ENCODE results near the gene PATZ1. TPM values are rescaled to one million over a fixed set of nuclear protein-coding genes. Genes with fewer than 3 reads are reported as not detected.

Gene PATZ1
- total RNA-seq = 14.2 and 19.5 TPM in 2 replicates

GRCh38 chr22:31346255-31346732 is at the start of gene PATZ1:
Gene PATZ1, minus strand, starts transcription at chr22:31346346. Its CDS starts 744 bp downstream, at chr22:31345602.

GRCh38 chr22:31292236-31292989 is 53.7 kb downstream of the PATZ1 start, which contains the start of gene PIK3IP1:
Gene PIK3IP1, minus strand, starts transcription at chr22:31292488. Its CDS starts 144 bp downstream, at chr22:31292344.

Small RNAs within 50 kb of the gene (small RNA-seq; reads per million reads assigned to genes)
- not detected for gene RNA5SP496
- not detected for gene RNU6-338P

Other genes starting within 250 kb of the PATZ1 start
- 38.0 and 44.7 TPM in 2 replicates for gene SELENOM, start 238.8 kb downstream of the PATZ1 start, total RNA-seq
- 0.13 and 0.29 TPM in 2 replicates for gene INPP5J, start 223.4 kb downstream of the PATZ1 start, total RNA-seq
- gene PLA2G3, start 205.8 kb downstream of the PATZ1 start, total RNA-seq = under 0.01 and 0.29 TPM in 2 replicates
- gene RNF185, start 186.2 kb downstream of the PATZ1 start, total RNA-seq = 25.4 and 31.5 TPM in 2 replicates
- gene LIMK2, start 134.0 kb downstream of the PATZ1 start, total RNA-seq = 98.3 and 113 TPM in 2 replicates
- 4.1 and 5.2 TPM in 2 replicates for gene PIK3IP1, start 53.9 kb downstream of the PATZ1 start, total RNA-seq
- gene DRG1, start 53.3 kb upstream of the PATZ1 start, total RNA-seq = 94.1 and 96.9 TPM in 2 replicates
- 14.9 and 32.2 TPM in 2 replicates for gene EIF4ENIF1, start 143.5 kb upstream of the PATZ1 start, total RNA-seq
- gene SFI1, start 150.2 kb upstream of the PATZ1 start, total RNA-seq = 25.5 and 27.4 TPM in 2 replicates